WTC11 (cell line): ENCODE data around the gene C3orf49. TPM values are rescaled to one million over a fixed set of nuclear protein-coding genes. Genes with fewer than 3 reads are reported as not detected.
A peak's percentile ranks its signal among the peaks of the same experiment; 100 is the strongest.

Experiments
- ATAC-seq: fragments of 200-7000 bp; cut with Tn5 transposase; 2 replicates; pipeline ENCODE4 v1.10.0; 2021; ENCODE audit warnings: mild to moderate bottlenecking, moderate library complexity
- CTCF ChIA-PET: fragments of 300-600 bp; sonication (Branson Sonifier 250); formaldehyde crosslinking; loops from one replicate; lab custom pipeline; 2021; ENCODE audit warnings: antibody characterized with exemption; lab: Charles Lee
- POLR2A ChIA-PET: fragments of 350-600 bp; sonication (Branson Sonifier 250); formaldehyde crosslinking; loops from one replicate; lab custom pipeline; 2021; ENCODE audit warnings: antibody characterized with exemption; lab: Charles Lee
- DNase-seq: peaks from one replicate; pipeline ENCODE4 v3.0.0; 2021; ENCODE audit warnings: low spot score
- H3K27ac Mint-ChIP-seq: 2 replicates; pipeline ENCODE4 v1.8.0; 2021; ENCODE audit warnings: mixed read lengths
- H3K27me3 Mint-ChIP-seq: 2 replicates; pipeline ENCODE4 v1.8.0; 2021; ENCODE audit warnings: low read depth, mild to moderate bottlenecking, moderate library complexity, mixed read lengths
- H3K36me3 Mint-ChIP-seq: 2 replicates; pipeline ENCODE4 v1.8.0; 2021; ENCODE audit warnings: mixed read lengths
- H3K4me1 Mint-ChIP-seq: 2 replicates; pipeline ENCODE4 v1.8.0; 2022; ENCODE audit warnings: mixed read lengths
- H3K4me3 Mint-ChIP-seq: 2 replicates; pipeline ENCODE4 v1.8.0; 2021; ENCODE audit warnings: mild to moderate bottlenecking, moderate library complexity, mixed read lengths
- H3K9me3 Mint-ChIP-seq: 2 replicates; pipeline ENCODE4 v1.8.0; 2021; ENCODE audit warnings: mixed read lengths
- AR ChIP-seq: fragments of 250-450 bp; sonication (Bioruptor Pico); IDR thresholded peaks from 2 replicates; pipeline ENCODE4 v1.9.0; 2021; ENCODE audit warnings: mild to moderate bottlenecking
- CREB1 ChIP-seq: sonication (generic); formaldehyde crosslinking; IDR thresholded peaks from 2 replicates; pipeline ENCODE4 v1.8.0; 2023; ENCODE audit warnings: mild to moderate bottlenecking, missing genetic modification reagents
- ERG ChIP-seq: fragments of 250-450 bp; sonication (Bioruptor Pico); IDR thresholded peaks from 2 replicates; pipeline ENCODE4 v1.8.0; 2021; ENCODE audit warnings: mild to moderate bottlenecking
- ETV6 ChIP-seq: sonication (generic); formaldehyde crosslinking; IDR thresholded peaks from 2 replicates; pipeline ENCODE4 v1.8.1; 2022; ENCODE audit warnings: mild to moderate bottlenecking, missing genetic modification reagents
- FOXJ3 ChIP-seq: sonication (generic); formaldehyde crosslinking; IDR thresholded peaks from 2 replicates; pipeline ENCODE4 v1.9.0; 2021; ENCODE audit warnings: missing genetic modification reagents, mild to moderate bottlenecking, borderline replicate concordance
- FOXP1 ChIP-seq: sonication (generic); formaldehyde crosslinking; IDR thresholded peaks from 2 replicates; pipeline ENCODE4 v1.8.0; 2022; ENCODE audit warnings: missing genetic modification reagents, mild to moderate bottlenecking, moderate library complexity, borderline replicate concordance
- FOXP4 ChIP-seq: sonication (generic); formaldehyde crosslinking; IDR thresholded peaks from 2 replicates; pipeline ENCODE4 v1.8.0; 2022; ENCODE audit warnings: mild to moderate bottlenecking, missing genetic modification reagents
- GTF2I ChIP-seq: fragments of 250-450 bp; sonication (Bioruptor Pico); conservative IDR thresholded peaks from 2 replicates; pipeline ENCODE4 v1.4.0; 2021; ENCODE audit warnings: mild to moderate bottlenecking
- HMGXB4 ChIP-seq: sonication (generic); formaldehyde crosslinking; IDR thresholded peaks from 2 replicates; pipeline ENCODE4 v1.8.1; 2023; ENCODE audit warnings: mild to moderate bottlenecking, moderate library complexity, missing genetic modification reagents
- MAX ChIP-seq: sonication (generic); formaldehyde crosslinking; IDR thresholded peaks from 2 replicates; pipeline ENCODE4 v1.8.0; 2022; ENCODE audit warnings: mild to moderate bottlenecking, missing genetic modification reagents
- MLX ChIP-seq: sonication (generic); formaldehyde crosslinking; IDR thresholded peaks from 2 replicates; pipeline ENCODE4 v1.8.1; 2023; ENCODE audit warnings: mild to moderate bottlenecking, missing genetic modification reagents, moderate library complexity
- MYBL2 ChIP-seq: sonication (generic); formaldehyde crosslinking; IDR thresholded peaks from 2 replicates; pipeline ENCODE4 v1.8.1; 2023; ENCODE audit warnings: mild to moderate bottlenecking, moderate library complexity, missing genetic modification reagents
- NFATC4 ChIP-seq: fragments of 250-450 bp; sonication (Bioruptor Pico); IDR thresholded peaks from 2 replicates; pipeline ENCODE4 v1.9.0; 2021; ENCODE audit warnings: mild to moderate bottlenecking
- NR1H2 ChIP-seq: sonication (generic); formaldehyde crosslinking; IDR thresholded peaks from 2 replicates; pipeline ENCODE4 v1.9.0; 2021; ENCODE audit warnings: mild to moderate bottlenecking, moderate library complexity, missing genetic modification reagents
- OVOL2 ChIP-seq: fragments of 250-450 bp; sonication (Bioruptor Pico); IDR thresholded peaks from 2 replicates; pipeline ENCODE4 v1.9.0; 2021; ENCODE audit warnings: mild to moderate bottlenecking, borderline replicate concordance
- PREB ChIP-seq: sonication (generic); formaldehyde crosslinking; IDR thresholded peaks from 2 replicates; pipeline ENCODE4 v1.8.1; 2022; ENCODE audit warnings: mild to moderate bottlenecking, missing genetic modification reagents, moderate library complexity, borderline replicate concordance
- PRRX2 ChIP-seq: fragments of 250-450 bp; sonication (Bioruptor Pico); IDR thresholded peaks from 2 replicates; pipeline ENCODE4 v1.8.0; 2021; ENCODE audit warnings: mild to moderate bottlenecking
- SMAD4 ChIP-seq: sonication (generic); formaldehyde crosslinking; IDR thresholded peaks from 2 replicates; pipeline ENCODE4 v1.8.0; 2022; ENCODE audit warnings: mild to moderate bottlenecking, missing genetic modification reagents
- TEAD1 ChIP-seq: sonication (generic); formaldehyde crosslinking; IDR thresholded peaks from 2 replicates; pipeline ENCODE4 v1.8.0; 2022; ENCODE audit warnings: mild to moderate bottlenecking, missing genetic modification reagents
- TP53 ChIP-seq: sonication (generic); formaldehyde crosslinking; IDR thresholded peaks from 2 replicates; pipeline ENCODE4 v1.8.1; 2023; ENCODE audit warnings: mild to moderate bottlenecking, missing genetic modification reagents
- ZNF121 ChIP-seq: sonication (generic); formaldehyde crosslinking; IDR thresholded peaks from 2 replicates; pipeline ENCODE4 v1.8.0; 2023; ENCODE audit warnings: missing genetic modification reagents
- ZNF232 ChIP-seq: sonication (generic); formaldehyde crosslinking; IDR thresholded peaks from 2 replicates; pipeline ENCODE4 v1.8.0; 2022; ENCODE audit warnings: mild to moderate bottlenecking, missing genetic modification reagents
- total RNA-seq: library from RNA; stranded (reverse); gene quantifications from 3 replicates; pipeline ENCODE4 v1.2.3, GENCODE V29; 2021

The C3orf49 gene
- total RNA-seq, 1 experiment from 2014 or later, result not detected

GRCh38 chr3:63832395-63832794 is 13.3 kb downstream of the C3orf49 start (continued):
- no peak for TF ChIP-seq HMGXB4
- TF ChIP-seq, all 79 proteins: peak for 0

GRCh38 chr3:63841704-63842103 is 22.6 kb downstream of the C3orf49 start:
- Mint-ChIP-seq H3K4me1 (peaks cover 9% of the 10 kb centered on the region), H3K27ac (no peak overlapping the region), H3K36me3 (peaks cover 4% of the 10 kb centered on the region; the same call in 1 of the 2 replicates), H3K9me3 (peaks cover 9% of the 10 kb centered on the region), H3K27me3 (no peaks in the 10 kb centered on the region), H3K4me3 (no peak overlapping the region)
- POLR2A ChIA-PET, result no interaction called here
- ATAC-seq, result no peak
- no peak for TF ChIP-seq ZNF232 (CRISPR knock-in tag)
- TF ChIP-seq MYBL2 (CRISPR knock-in tag), result no peak
- TF ChIP-seq AR (CRISPR knock-in tag), result no peak
- no peak for TF ChIP-seq PRRX2
- TF ChIP-seq TEAD1 (CRISPR knock-in tag), result no peak
- TF ChIP-seq NFATC4 (CRISPR knock-in tag), result no peak
- TF ChIP-seq GTF2I (CRISPR knock-in tag), result no peak
- no peak for TF ChIP-seq OVOL2 (CRISPR knock-in tag)
- TF ChIP-seq ERG (CRISPR knock-in tag), result no peak
- TF ChIP-seq MAX (CRISPR knock-in tag), result no peak
- CTCF ChIA-PET, result no interaction called here
- DNase-seq, result no peak

- no peak for DNase-seq
- POLR2A ChIA-PET, result no interaction called here
- peaks cover 9% of the 10 kb centered on the region for H3K9me3 Mint-ChIP-seq
Measured at GRCh38 chr3:63842127-63842526, 23.0 kb downstream of the C3orf49 start.

GRCh38 chr3:63845215-63845614 is 26.1 kb downstream of the C3orf49 start:
- Mint-ChIP-seq H3K4me1 (peaks cover 41% of the 10 kb centered on the region), H3K4me3 (no peak overlapping the region), H3K27ac (0 out of 2 replicates have a peak overlapping the region, but pooled peaks have one; percentile 6), H3K9me3 (peaks cover 9% of the 10 kb centered on the region), H3K27me3 (no peaks in the 10 kb centered on the region), H3K36me3 (peaks cover 4% of the 10 kb centered on the region; the same call in 1 of the 2 replicates)
- ChIA-PET POLR2A (interaction anchor here (0.5 kb wide), 1 partner anchor 146 kb away, joined by 3 read pairs; no protein-coding TSS in a partner anchor), CTCF (no interaction called here)
- ATAC-seq (no peak), DNase-seq (no peak)
- no peak for TF ChIP-seq FOXJ3
- TF ChIP-seq SMAD4, result no peak
- TF ChIP-seq FOXP1 (CRISPR knock-in tag), result no peak
- no peak for TF ChIP-seq PREB (CRISPR knock-in tag)
- TF ChIP-seq NFATC4 (CRISPR knock-in tag), result no peak
- TF ChIP-seq FOXP4 (CRISPR knock-in tag), result no peak
- TF ChIP-seq CREB1 (CRISPR knock-in tag), result no peak
- no peak for TF ChIP-seq NR1H2
- no peak for TF ChIP-seq MLX

More at GRCh38 chr3:63842127-63842526, 23.0 kb downstream of the C3orf49 start:
- CTCF ChIA-PET, result no interaction called here
- Mint-ChIP-seq H3K4me1 (peaks cover 13% of the 10 kb centered on the region), H3K27me3 (no peaks in the 10 kb centered on the region), H3K36me3 (peaks cover 4% of the 10 kb centered on the region; the same call in 1 of the 2 replicates), H3K4me3 (no peak overlapping the region), H3K27ac (no peak overlapping the region)
- no peak for ATAC-seq
- TF ChIP-seq ZNF121 (CRISPR knock-in tag) (no peak), TP53 (CRISPR knock-in tag) (no peak), ETV6 (CRISPR knock-in tag) (no peak)
